ENCODE data around the gene TDRD1. TPM values are rescaled to one million over a fixed set of nuclear protein-coding genes. Genes with fewer than 3 reads are reported as not detected.

Gene TDRD1
- total RNA-seq, 1 experiment from 2014 or later, result not detected

DNA sequence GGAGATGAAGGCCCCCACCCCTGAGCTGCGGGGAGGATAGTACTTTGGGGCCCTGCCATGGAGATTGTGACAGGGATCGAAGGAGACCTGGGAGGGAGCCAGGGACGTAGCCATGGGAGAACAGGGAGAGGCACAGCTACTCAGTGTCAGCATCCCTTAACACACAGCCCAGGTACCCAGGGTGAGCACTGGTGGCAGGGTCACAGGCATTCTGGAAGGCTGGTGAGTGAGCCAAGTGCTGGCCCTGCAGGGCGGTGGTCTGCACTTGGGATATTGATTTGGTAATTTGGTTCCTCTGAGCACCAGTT is 99.7 kb downstream of the TDRD1 start:
- no peak for DNase-seq (ENCODE audit: low spot score)
- no peak overlapping the region for H3K4me3 ChIP-seq (ENCODE audit: low read depth, low read length, poor library complexity, severe bottlenecking)
- CTCF ChIA-PET, result no interaction called here
- POLR2A ChIA-PET (ENCODE audit: low non-redundant PET), result no interaction called here
- no peaks in the 10 kb centered on the region for H3K36me3 ChIP-seq (ENCODE audit: insufficient read depth, low read length, poor library complexity, severe bottlenecking)
- no TSS peak for BruUV-seq (replicated peaks)
- H3K27me3 ChIP-seq (replicated peaks; ENCODE audit: insufficient read depth, low read depth, low read length, poor library complexity), result peaks cover 3% of the 10 kb centered on the region
- intact Hi-C loops (cut with micrococcal nuclease; ENCODE audit: unreplicated experiment), result no loop called here
- no peak overlapping the region for H3K27ac ChIP-seq (ENCODE audit: low read depth, low read length, poor library complexity, severe bottlenecking)
- no peaks in the 10 kb centered on the region for H3K4me1 ChIP-seq (ENCODE audit: insufficient read depth, low read length, poor library complexity, severe bottlenecking)
- TF ChIP-seq, protein P1, sequence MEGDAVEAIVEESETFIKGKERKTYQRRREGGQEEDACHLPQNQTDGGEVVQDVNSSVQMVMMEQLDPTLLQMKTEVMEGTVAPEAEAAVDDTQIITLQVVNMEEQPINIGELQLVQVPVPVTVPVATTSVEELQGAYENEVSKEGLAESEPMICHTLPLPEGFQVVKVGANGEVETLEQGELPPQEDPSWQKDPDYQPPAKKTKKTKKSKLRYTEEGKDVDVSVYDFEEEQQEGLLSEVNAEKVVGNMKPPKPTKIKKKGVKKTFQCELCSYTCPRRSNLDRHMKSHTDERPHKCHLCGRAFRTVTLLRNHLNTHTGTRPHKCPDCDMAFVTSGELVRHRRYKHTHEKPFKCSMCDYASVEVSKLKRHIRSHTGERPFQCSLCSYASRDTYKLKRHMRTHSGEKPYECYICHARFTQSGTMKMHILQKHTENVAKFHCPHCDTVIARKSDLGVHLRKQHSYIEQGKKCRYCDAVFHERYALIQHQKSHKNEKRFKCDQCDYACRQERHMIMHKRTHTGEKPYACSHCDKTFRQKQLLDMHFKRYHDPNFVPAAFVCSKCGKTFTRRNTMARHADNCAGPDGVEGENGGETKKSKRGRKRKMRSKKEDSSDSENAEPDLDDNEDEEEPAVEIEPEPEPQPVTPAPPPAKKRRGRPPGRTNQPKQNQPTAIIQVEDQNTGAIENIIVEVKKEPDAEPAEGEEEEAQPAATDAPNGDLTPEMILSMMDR (conservative IDR thresholded peaks at IDR 0.05; ENCODE audit: low read depth, low read length), result no peak
- no peak for TF ChIP-seq EZH2 (IDR thresholded peaks at IDR 0.05; ENCODE audit: borderline replicate concordance, low read depth, low read length, poor library complexity, severe bottlenecking)
- H3K9me3 ChIP-seq (ENCODE audit: low read depth, low read length, poor library complexity, severe bottlenecking), result no peaks in the 10 kb centered on the region

DNA sequence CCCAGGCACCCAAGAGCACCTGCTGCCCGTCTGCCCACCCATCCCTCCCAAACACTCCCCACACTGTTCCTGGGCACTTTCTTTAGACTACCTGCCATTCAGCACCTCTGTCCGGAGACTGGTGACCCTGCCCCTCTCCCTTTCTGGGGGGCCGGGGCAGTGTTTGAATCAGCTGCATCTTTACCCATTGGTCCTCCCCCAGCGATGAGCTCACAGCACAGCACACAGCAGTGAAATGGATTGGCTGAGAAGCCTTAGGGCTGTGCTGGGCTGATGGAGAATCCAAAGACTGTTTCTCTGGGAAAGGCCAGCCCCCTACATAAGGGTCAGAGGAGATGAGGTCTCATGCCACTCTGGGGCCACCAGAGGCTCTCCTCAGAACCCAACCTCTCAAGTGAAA is 100.1 kb downstream of the TDRD1 start:
- no peak for DNase-seq (ENCODE audit: low spot score)
- no peak overlapping the region for H3K4me3 ChIP-seq (ENCODE audit: low read depth, low read length, poor library complexity, severe bottlenecking)
- intact Hi-C loops (cut with micrococcal nuclease; ENCODE audit: unreplicated experiment), result no loop called here
- H3K9me3 ChIP-seq (ENCODE audit: low read depth, low read length, poor library complexity, severe bottlenecking), result no peaks in the 10 kb centered on the region
- no TSS peak for BruUV-seq (replicated peaks)
- ChIA-PET POLR2A (ENCODE audit: low non-redundant PET) (no interaction called here), CTCF (no interaction called here)
- TF ChIP-seq EZH2 (IDR thresholded peaks at IDR 0.05; ENCODE audit: borderline replicate concordance, low read depth, low read length, poor library complexity, severe bottlenecking), result no peak
- TF ChIP-seq, protein P1 (conservative IDR thresholded peaks at IDR 0.05; ENCODE audit: low read depth, low read length), result no peak
- H3K36me3 ChIP-seq (ENCODE audit: insufficient read depth, low read length, poor library complexity, severe bottlenecking), result no peaks in the 10 kb centered on the region
- H3K27me3 ChIP-seq (replicated peaks; ENCODE audit: insufficient read depth, low read depth, low read length, poor library complexity), result no peaks in the 10 kb centered on the region
- no peak overlapping the region for H3K27ac ChIP-seq (ENCODE audit: low read depth, low read length, poor library complexity, severe bottlenecking)
- no peaks in the 10 kb centered on the region for H3K4me1 ChIP-seq (ENCODE audit: insufficient read depth, low read length, poor library complexity, severe bottlenecking)

DNA sequence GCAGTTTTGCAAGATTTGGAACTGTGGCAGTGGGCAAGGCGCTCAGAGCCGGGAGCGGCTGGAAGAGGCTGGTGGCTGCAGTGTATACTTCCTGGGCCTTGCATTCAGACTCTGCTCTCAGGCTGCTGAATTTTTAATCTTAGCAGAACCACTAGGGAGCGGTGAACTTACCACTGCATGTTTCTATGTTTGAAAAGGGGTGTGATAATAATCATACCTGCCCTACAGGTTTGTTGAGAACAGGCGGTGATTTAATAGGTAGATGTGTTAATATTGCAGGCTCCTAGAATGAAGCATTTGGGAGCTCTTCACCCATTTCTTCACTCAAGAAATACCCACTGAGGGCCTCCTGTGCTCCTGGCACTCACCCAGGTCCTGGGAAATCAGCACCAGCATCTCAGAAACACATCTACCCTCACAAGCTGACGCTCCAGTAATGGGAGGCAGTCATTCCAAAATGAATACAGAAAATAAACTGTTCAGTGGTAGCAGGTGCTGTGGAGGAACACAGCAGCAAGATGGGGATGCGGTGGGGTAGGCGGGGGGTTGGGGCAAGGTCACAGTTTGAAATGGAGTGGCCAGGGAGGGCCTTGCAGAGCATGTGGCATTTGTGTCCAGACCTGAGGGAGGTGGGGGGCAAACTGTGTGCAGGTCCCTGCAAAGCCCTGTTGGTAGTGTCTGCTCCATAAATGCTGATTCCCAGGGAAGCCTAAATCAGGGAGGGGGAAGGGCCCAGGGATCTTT is 100.9 kb downstream of the TDRD1 start:
- no peaks in the 10 kb centered on the region for H3K9me3 ChIP-seq (ENCODE audit: low read depth, low read length, poor library complexity, severe bottlenecking)
- no peak for DNase-seq (ENCODE audit: low spot score)
- intact Hi-C loops (cut with micrococcal nuclease; ENCODE audit: unreplicated experiment), result no loop called here
- H3K27me3 ChIP-seq (replicated peaks; ENCODE audit: insufficient read depth, low read depth, low read length, poor library complexity), result no peaks in the 10 kb centered on the region
- ChIA-PET CTCF (no interaction called here), POLR2A (ENCODE audit: low non-redundant PET) (no interaction called here)
- no peaks in the 10 kb centered on the region for H3K36me3 ChIP-seq (ENCODE audit: insufficient read depth, low read length, poor library complexity, severe bottlenecking)
- no peak overlapping the region for H3K27ac ChIP-seq (ENCODE audit: low read depth, low read length, poor library complexity, severe bottlenecking)
- TF ChIP-seq, protein P1 (conservative IDR thresholded peaks at IDR 0.05; ENCODE audit: low read depth, low read length), result no peak
- no peak for TF ChIP-seq EZH2 (IDR thresholded peaks at IDR 0.05; ENCODE audit: borderline replicate concordance, low read depth, low read length, poor library complexity, severe bottlenecking)
- BruUV-seq (replicated peaks), result no TSS peak
- no peaks in the 10 kb centered on the region for H3K4me1 ChIP-seq (ENCODE audit: insufficient read depth, low read length, poor library complexity, severe bottlenecking)
- no peak overlapping the region for H3K4me3 ChIP-seq (ENCODE audit: low read depth, low read length, poor library complexity, severe bottlenecking)
